Gastroesophageal sphincter (tissue), 4 donors: ENCODE measurements around the gene CTNNA3. TPM values are rescaled to one million over a fixed set of nuclear protein-coding genes. Genes with fewer than 3 reads are reported as not detected.

Experiments
- ATAC-seq: fragments of 150-250 bp; one replicate; pipeline ENCODE4 v1.9.1; 2016; ENCODE audit warnings: mild to moderate bottlenecking, moderate library complexity
- H3K27ac ChIP-seq, 4 donors: fragments of 200-600 bp; sonication (generic) in 3 of 4; 1 replicate in 3 of 4; 2 replicates in 1 of 4; pipeline ENCODE4 v1.5.1; 2016 to 2019
- H3K27me3 ChIP-seq: fragments of 200-600 bp; sonication (generic); one replicate; pipeline ENCODE4 v1.5.1; 2019
- H3K36me3 ChIP-seq, 2 donors: fragments of 200-600 bp; sonication (generic); one replicate each; pipeline ENCODE4 v1.5.1; 2019; ENCODE audit warnings: control low read depth in 1 of 2
- H3K4me1 ChIP-seq, 3 donors: fragments of 200-600 bp; sonication (generic); 1 replicate in 2 of 3; 2 replicates in 1 of 3; pipeline ENCODE4 v1.5.1; 2016 to 2019; ENCODE audit warnings: control low read depth in 2 of 3
- H3K4me3 ChIP-seq, 2 donors: fragments of 200-600 bp; sonication (generic); one replicate each; pipeline ENCODE4 v1.5.1; 2019; ENCODE audit warnings: mild to moderate bottlenecking in 1 of 2, moderate library complexity in 1 of 2
- H3K9me3 ChIP-seq, 3 donors: fragments of 200-600 bp; sonication (generic); one replicate each; pipeline ENCODE4 v1.5.1; 2017 to 2019; ENCODE audit warnings: control low read depth in 2 of 3
- EP300 ChIP-seq: sonication (generic); formaldehyde crosslinking; IDR thresholded peaks from one replicate; pipeline ENCODE4 v1.6.1; 2017; ENCODE audit warnings: antibody characterized with exemption, mild to moderate bottlenecking
- POLR2A ChIP-seq, 2 donors: fragments of 450-650 bp; IDR thresholded peaks; one replicate each; pipeline ENCODE4 v1.6.1; 2017; ENCODE audit warnings: antibody characterized with exemption in 2 of 2, mild to moderate bottlenecking in 2 of 2, moderate library complexity in 1 of 2
- POLR2AphosphoS5 ChIP-seq: sonication (generic); formaldehyde crosslinking; IDR thresholded peaks from one replicate; pipeline ENCODE4 v1.6.1; 2017; ENCODE audit warnings: antibody characterized with exemption
- WGBS, 2 donors: methylation state at CpG; one replicate each; pipeline ENCODE4 v1.1.5; 2018; ENCODE audit warnings: low coverage in 1 of 2; 5-methylcytosine and 5-hydroxymethylcytosine counted together
- total RNA-seq, 4 donors: library from RNA; depleted of rRNA; stranded (reverse); fragments of >200 nt; gene quantifications; one replicate each; pipeline ENCODE4 v1.1.0, GENCODE V29; 2016
- TF ChIP-seq, protein P1 (sequence below), 4 experiments: fragments of 200-600 bp in 2 of 4; fragments of 450-650 bp in 2 of 4; sonication (generic) in 1 of 4; IDR thresholded peaks; one replicate each; pipeline ENCODE4 v1.5.1; 2017 to 2019; ENCODE audit warnings: antibody characterized with exemption in 4 of 4, mild to moderate bottlenecking in 2 of 4, moderate library complexity in 2 of 4

Gene CTNNA3
- total RNA-seq, 4 donors from 2014 or later, result 5.1 to 22.0 (median 13.8) TPM

DNA sequence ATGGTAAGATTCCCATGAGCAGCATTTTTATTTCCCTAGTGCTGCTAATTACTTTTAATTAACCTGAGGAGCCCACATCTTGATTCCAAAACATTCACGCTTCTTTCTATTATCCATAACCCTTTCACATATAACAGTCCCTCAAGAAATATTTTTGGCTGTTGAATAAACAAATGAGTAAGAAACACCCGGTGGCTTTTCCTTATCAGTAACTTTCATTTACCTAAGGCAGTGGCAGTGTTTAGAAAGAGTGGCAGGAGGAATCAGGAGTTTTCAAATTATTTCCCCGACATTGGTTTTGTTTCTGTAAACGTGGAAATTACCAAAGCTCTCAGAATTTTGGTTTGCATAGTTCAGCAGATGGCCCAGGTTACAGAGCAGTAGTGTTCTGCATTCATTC lies 1785.8 kb downstream of the CTNNA3 start:
- TF ChIP-seq, protein P1, sequence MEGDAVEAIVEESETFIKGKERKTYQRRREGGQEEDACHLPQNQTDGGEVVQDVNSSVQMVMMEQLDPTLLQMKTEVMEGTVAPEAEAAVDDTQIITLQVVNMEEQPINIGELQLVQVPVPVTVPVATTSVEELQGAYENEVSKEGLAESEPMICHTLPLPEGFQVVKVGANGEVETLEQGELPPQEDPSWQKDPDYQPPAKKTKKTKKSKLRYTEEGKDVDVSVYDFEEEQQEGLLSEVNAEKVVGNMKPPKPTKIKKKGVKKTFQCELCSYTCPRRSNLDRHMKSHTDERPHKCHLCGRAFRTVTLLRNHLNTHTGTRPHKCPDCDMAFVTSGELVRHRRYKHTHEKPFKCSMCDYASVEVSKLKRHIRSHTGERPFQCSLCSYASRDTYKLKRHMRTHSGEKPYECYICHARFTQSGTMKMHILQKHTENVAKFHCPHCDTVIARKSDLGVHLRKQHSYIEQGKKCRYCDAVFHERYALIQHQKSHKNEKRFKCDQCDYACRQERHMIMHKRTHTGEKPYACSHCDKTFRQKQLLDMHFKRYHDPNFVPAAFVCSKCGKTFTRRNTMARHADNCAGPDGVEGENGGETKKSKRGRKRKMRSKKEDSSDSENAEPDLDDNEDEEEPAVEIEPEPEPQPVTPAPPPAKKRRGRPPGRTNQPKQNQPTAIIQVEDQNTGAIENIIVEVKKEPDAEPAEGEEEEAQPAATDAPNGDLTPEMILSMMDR (IDR thresholded peaks at IDR 0.05), result no peak
- no peak for TF ChIP-seq EP300
- TF ChIP-seq POLR2A (IDR thresholded peaks at IDR 0.05), result no peak
- TF ChIP-seq POLR2AphosphoS5, result no peak
- WGBS, 2 donors, result 54 to 69% methylated on average over 4 of the region's 4 CpGs
- Histone ChIP-seq H3K27ac (no peak overlapping the region), H3K4me3 (no peak overlapping the region), H3K27me3 (no peaks in the 10 kb centered on the region), H3K9me3 (no peaks in the 10 kb centered on the region), H3K4me1 (no peaks in the 10 kb centered on the region), H3K36me3 (no peaks in the 10 kb centered on the region)
- no peak for ATAC-seq

DNA sequence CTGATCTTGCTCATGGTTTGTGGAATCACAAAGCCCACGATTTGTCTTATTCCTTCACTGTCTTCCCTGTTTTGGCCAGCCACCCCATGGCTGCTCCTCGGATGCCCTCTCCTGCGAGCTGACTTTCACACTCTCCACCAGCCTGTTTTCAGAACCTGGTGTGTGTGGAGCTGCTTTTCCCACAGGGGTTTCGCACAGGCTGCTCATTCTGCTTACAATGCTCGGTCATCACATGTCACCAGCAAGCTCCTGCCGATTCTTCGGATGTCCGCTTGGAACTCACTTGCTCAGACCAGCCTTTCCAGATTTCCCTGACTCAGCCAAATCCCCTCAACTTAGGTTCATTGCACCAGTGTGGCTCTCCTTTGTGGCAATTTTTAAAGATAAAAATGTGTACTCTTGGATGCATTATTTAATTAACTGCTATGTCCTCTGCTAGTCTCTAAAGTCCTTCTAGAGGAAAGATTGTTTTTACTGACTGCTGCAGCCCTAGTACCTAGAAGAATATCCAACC lies 1788.7 kb downstream of the CTNNA3 start:
- TF ChIP-seq POLR2A (IDR thresholded peaks at IDR 0.05), result no peak
- no peak for TF ChIP-seq EP300
- TF ChIP-seq, protein P1 (IDR thresholded peaks at IDR 0.05), result no peak
- no peak for TF ChIP-seq POLR2AphosphoS5
- no peaks in the 10 kb centered on the region for H3K4me1 ChIP-seq
- H3K4me3 ChIP-seq, result no peak overlapping the region
- H3K9me3 ChIP-seq, result no peaks in the 10 kb centered on the region
- WGBS, 2 donors, result 80 to 88% methylated on average over 3 to 8 of the region's 8 CpGs
- H3K36me3 ChIP-seq, result no peaks in the 10 kb centered on the region
- H3K27me3 ChIP-seq, result no peaks in the 10 kb centered on the region
- no peak for ATAC-seq
- H3K27ac ChIP-seq, result no peak overlapping the region

DNA sequence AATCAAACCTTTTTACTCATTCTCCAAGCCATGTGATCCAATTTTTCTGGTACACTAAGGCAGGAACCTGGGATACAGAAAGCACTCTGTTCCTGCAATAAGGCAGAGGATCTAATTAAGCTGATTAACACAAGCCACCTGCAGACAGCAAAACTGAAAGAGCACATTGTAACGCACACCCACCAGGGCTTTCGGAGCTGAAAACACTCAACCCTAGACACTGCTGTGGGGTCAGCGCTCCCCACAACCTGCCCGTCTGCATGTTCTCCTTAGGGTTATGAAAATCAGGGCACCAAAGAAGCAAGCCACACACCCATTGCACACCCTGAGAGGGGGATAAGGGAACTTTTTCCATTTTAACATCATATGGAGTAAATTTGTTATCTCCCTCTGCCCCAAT lies 1792.4 kb downstream of the CTNNA3 start:
- no peak overlapping the region for H3K4me3 ChIP-seq
- ATAC-seq, result no peak
- H3K27ac ChIP-seq, result no peak overlapping the region
- H3K4me1 ChIP-seq, result no peaks in the 10 kb centered on the region
- H3K27me3 ChIP-seq, result no peaks in the 10 kb centered on the region
- no peaks in the 10 kb centered on the region for H3K9me3 ChIP-seq
- no peaks in the 10 kb centered on the region for H3K36me3 ChIP-seq
- TF ChIP-seq POLR2AphosphoS5 (no peak), EP300 (no peak), POLR2A (IDR thresholded peaks at IDR 0.05) (no peak)
- TF ChIP-seq, protein P1 (IDR thresholded peaks at IDR 0.05), result no peak
- 76 to 93% methylated on average over 2 to 3 of the region's 4 CpGs for WGBS, 2 donors

DNA sequence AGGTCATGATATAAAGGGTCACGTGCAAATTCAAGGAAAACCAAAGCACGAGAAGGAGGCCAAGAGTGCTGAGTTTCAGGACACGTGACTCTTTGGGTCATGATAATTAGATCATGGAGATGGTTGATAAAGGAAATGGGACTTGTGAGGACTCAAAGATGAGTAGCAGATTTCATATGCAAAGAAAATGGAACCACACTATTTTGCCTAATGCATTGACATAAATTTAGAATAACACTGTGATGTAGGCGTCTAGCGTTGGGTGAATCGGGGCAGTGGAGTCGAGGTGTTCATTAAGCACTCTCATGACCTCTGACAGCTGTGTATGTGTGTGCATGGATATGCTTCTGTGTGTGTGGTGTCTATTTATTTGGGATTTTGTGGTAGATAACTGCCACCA lies 1795.7 kb downstream of the CTNNA3 start:
- Histone ChIP-seq H3K27me3 (no peaks in the 10 kb centered on the region), H3K36me3 (no peaks in the 10 kb centered on the region), H3K4me1 (no peaks in the 10 kb centered on the region), H3K27ac (no peak overlapping the region), H3K9me3 (no peaks in the 10 kb centered on the region), H3K4me3 (no peak overlapping the region)
- ATAC-seq, result no peak
- TF ChIP-seq EP300 (no peak), POLR2AphosphoS5 (no peak), POLR2A (IDR thresholded peaks at IDR 0.05) (no peak)
- TF ChIP-seq, protein P1 (IDR thresholded peaks at IDR 0.05), result no peak
- WGBS, 2 donors, result 84 to 88% methylated on average over 3 to 7 of the region's 7 CpGs

DNA sequence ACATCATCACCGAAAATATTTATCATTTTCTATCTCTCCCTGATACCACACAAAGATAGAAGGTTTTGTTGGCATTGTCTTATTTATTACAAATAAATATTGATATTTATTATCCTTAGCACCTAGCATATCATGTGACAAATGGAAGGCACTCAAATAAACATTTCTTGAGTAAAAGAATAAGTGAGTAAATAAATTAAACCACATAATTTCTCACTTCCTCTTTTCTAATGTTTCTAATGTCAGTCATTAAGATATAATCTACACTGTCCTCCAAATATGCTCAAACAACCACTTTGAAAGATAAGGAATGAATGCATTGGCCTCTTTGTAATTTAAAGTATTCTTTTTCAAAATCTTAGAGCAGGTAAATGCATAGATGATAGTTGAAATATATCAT lies 1797.9 kb downstream of the CTNNA3 start:
- ATAC-seq, result no peak
- TF ChIP-seq, protein P1 (IDR thresholded peaks at IDR 0.05), result no peak
- no peak for TF ChIP-seq EP300
- TF ChIP-seq POLR2AphosphoS5, result no peak
- TF ChIP-seq POLR2A (IDR thresholded peaks at IDR 0.05), result no peak

More for the DNA sequence above, 1797.9 kb downstream of the CTNNA3 start:
- no peak overlapping the region for H3K27ac ChIP-seq
- no peaks in the 10 kb centered on the region for H3K9me3 ChIP-seq
- no peaks in the 10 kb centered on the region for H3K4me1 ChIP-seq
- no peaks in the 10 kb centered on the region for H3K36me3 ChIP-seq
- 75 to 88% methylated on average over 1 of the region's 1 CpG for WGBS, 2 donors
- H3K27me3 ChIP-seq, result no peaks in the 10 kb centered on the region
- no peak overlapping the region for H3K4me3 ChIP-seq
